ENCODE measurements around the gene STK33.

STK33 gene

GRCh38 chr11:8372641-8373381, 221.2 kb downstream of the STK33 start:
- DNase-seq = no peak

GRCh38 chr11:8371516-8371884, 222.5 kb downstream of the STK33 start:
- DNase-seq = no peak

DNA sequence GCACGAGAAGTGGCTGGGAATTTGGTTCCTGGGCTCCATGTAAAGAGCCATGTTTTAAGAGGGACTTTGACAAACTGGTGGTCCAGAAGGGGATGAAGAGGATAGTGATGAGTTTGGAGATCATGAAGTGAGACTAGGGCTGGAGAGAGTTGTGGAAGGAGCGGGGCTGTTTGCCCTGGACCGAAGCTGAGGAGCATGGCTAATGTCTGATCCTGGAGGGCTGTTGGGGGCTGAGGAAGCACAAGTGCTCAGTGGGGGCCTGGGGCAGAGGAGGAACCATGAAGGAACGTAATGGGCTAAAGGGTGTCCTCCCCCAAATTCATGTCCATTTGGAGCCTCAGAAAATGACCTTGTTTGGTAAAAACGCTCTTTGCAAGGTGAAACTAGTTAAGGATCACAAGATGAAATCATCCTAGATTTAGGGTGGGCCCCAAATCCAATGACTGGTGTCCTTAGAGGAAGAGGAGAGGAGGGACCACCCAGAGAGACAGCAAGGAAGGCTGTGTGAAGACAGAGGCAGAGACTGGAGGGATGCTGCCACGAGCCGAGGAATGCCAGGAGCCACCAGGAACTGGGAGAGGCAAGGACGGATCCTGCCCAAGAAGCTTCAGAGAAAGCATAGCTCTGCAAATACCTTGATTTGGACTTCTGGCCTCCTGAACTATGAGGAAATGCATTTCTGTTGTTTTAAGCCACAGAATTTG, 223.1 kb downstream of the STK33 start:
- DNase-seq = no peak

- no peak for DNase-seq
Measured at GRCh38 chr11:8369592-8370205, 224.3 kb downstream of the STK33 start.

- no peak for DNase-seq
Measured at GRCh38 chr11:8368772-8369171, 225.3 kb downstream of the STK33 start.

DNA sequence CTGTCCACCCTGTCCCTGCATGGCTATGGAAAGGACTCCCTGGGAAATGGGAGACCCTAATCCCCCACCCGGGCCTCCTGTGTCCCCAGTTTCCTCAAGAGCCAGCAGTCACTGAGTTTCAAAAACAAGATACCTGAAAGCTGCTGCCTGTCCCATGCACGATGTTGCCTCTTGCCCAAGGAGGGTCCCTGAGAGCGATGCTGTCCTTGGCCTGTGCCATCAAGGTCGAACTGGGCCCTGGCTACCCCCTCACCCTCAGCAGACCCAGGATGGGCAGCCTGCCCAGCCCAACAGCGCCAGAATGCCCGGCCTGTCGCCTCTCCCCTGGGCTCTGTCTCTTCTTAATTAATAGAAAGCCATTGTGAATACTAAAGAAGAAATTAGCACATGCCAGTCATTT, 225.8 kb downstream of the STK33 start:
- no peak for DNase-seq

DNA sequence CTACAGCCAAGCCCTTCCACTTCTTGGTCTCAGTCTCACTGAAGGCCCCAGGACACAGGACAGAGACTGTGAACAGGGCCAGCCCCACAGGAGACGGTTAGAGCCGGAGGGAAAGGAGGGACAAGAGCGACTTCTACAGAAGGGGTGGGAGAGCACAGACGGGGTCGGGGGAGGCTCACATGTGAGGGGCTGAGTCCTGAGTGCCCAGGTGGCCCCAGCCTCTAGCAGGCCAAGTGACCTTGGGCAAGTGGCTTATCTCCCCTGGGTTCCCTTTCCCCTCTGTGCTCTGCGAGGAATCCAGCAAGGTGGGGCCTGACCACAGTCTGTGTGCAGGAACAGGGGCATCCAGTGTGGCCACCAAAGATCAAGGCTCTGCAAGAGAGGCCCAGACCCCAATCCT, 227.7 kb downstream of the STK33 start:
- no peak for DNase-seq

DNA sequence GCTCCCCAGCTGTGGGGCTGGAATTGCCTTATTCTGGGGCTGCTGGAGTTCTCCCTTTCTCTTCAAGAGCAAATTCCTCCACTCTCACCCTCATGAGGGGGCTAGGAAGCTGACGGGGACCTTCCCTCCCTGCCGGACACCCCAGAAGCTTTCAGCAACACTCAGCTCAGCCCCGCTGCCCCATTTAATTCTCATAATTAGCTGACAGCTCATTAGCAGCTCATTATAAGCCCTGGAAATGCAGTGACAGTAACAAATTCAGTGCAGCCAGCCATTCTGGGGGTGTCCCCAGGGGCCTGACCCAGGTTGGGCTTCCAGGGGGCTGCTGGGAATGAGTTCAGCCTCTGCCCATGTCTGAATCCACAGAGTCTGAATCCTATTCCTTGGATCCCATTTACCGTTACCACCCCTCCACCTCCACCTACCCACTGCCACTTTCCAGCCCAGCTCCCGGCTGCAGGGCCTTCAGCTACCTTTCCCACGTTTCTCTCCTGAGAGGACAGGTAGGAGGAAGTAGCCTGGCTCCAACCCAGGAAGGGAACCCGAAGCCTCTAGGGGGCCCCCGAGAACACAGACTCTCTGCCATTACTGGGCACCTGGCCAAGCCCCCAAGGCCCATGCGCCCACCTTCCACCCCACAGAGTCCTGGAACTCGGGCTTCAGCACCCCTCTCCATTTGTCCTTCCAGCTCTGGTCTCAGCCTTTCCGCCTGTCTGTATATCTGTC, 228.6 kb downstream of the STK33 start:
- no peak for DNase-seq

GRCh38 chr11:8363921-8364320, 230.1 kb downstream of the STK33 start:
- DNase-seq = no peak

GRCh38 chr11:8362899-8363298, 231.1 kb downstream of the STK33 start:
- no peak for DNase-seq

DNA sequence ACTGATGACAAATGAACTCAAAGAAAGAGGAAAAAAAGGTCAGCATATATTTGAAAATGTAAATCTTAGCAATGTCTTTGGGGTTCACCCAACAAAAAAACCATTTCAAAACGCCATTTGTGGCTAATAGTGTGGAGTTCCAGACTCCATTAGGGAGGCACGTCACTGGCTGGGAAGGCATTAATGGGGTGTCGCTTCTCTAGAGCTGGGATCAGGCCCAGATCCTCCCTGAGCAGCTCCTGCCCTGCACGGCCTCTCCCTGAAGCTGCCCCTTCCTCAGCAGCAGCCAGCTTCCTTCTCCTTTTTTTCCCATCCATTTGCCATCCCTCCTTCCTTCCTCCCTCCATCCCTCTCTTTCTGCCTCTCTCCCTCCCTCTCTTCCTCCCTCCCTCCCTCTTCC, 231.5 kb downstream of the STK33 start:
- no peak for DNase-seq

GRCh38 chr11:8361664-8362210, 232.3 kb downstream of the STK33 start:
- DNase-seq = no peak

DNA sequence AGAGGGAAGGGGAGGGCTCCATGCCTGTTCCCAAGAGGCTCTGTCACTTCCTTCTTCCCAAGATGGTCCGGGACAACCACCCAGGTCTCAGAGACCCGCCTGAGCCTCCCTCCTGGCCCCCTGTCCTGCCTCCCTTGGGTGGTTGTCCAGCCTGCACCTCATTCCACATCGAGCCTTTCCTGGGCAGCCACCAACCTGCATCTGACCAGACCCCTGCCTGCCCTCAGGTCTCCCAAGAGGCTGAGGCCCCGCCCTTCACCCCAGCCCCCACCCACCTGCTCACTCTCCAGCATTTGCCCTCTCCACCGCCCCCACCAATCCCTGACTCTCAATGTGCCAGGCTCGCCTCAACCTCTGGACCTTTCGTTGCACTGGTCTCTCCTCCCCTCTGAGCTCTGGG, 232.8 kb downstream of the STK33 start:
- DNase-seq = no peak

- no peak for DNase-seq
Measured at GRCh38 chr11:8360086-8360828, 233.8 kb downstream of the STK33 start.

- no peak for DNase-seq
Measured at GRCh38 chr11:8359521-8359920, 234.5 kb downstream of the STK33 start.

GRCh38 chr11:8357891-8358566, 236.0 kb downstream of the STK33 start:
- DNase-seq = no peak

DNA sequence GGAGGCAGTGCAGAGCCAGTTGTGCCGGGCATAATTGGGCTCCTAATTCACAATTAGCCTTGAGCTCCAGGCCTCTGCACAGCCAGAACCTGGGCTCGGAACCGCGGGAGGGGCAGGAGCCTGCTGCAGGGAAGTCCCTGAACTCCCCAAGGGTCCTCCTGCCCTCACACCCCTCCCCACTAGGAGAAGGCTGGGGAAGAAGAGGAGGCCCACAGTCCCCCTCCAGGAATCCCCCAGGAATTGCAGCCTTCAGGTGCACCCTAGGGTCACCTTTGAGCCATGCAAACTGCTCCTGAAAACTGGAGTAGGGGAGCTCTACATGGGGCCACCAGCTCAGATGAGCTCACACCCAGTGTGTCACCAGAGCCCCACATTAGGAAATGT, 236.5 kb downstream of the STK33 start:
- no peak for DNase-seq

DNA sequence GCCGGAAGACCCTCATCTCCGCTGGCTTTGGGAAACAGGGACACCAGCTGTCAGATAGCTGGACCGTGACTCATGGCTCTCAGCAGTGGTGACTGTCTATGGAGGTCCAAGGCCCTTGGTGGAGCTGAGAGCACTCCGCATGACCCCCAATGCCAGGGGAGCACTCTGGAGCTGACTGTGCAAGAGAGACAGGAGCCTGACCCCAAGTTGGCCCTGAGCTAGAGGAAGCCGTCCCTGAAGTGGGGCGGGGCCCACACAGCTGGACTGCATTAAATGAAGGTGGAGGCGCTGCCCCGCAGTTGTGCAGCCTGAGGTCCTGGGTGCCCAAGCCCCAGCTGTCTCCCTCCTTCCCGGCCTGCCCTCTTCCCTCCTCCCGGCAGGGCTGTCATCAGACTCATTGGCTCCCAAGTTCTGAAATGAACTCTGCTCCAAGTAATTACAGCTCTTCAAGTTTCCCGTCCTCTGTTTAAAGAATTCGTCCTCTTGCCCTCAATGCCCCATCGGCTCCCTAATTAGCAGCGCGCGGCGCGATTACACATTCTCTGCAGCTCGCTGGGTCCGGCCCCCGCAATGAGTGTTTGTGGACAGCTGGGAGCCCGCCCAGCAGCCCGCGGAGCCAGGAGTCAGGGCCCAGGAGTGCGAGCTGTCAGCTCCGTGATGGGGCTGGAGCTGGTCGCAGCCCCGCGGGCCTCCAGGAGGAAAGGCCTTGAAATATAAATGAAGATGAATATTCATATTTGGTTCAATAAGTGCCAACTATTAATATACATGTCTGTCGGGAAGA, 237.1 kb downstream of the STK33 start:
- no peak for DNase-seq

DNA sequence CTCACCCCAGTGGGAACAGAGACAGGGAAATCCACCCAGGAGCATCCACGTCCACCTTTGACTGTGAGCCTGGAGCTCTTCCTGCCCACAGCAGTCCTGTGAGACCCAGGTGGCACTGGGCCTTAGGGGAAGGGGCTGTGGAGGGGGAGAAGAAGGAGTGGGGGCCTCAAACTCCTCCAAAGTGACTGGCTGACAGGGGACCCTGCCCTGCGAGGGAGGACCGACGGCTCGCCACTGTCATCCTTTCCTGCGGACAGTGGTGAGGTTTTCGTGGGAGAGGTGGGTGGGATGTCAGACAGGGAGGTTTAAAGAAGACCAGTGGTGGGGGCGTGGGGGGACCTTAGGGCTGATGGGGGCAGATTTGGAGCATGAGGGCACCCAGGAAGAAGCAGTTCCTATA, 237.8 kb downstream of the STK33 start:
- no peak for DNase-seq

DNA sequence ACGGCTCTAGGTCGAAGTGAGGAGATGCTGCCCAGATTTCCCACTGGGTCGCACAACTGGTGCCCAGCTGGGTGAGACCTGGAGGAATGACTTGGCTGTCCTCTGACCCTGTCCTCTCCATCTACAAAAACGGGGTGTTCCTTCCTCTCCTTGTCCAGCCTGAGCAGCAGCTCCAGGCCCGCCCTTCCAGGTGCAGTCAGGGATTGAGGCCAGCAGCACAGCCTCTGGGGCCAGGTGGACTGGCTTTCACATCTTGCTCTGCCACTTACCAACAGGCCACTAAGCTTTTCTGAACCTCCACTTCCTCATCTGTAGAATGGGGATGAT, 238.6 kb downstream of the STK33 start:
- no peak for DNase-seq
